Measurements from ENCODE around the gene TMEM200B.
"Not testable (repeated sequence)": the region's sequence is repeated elsewhere in the genome, so short reads cannot be mapped to it uniquely, and the experiment has no call there.

The TMEM200B gene

DNA sequence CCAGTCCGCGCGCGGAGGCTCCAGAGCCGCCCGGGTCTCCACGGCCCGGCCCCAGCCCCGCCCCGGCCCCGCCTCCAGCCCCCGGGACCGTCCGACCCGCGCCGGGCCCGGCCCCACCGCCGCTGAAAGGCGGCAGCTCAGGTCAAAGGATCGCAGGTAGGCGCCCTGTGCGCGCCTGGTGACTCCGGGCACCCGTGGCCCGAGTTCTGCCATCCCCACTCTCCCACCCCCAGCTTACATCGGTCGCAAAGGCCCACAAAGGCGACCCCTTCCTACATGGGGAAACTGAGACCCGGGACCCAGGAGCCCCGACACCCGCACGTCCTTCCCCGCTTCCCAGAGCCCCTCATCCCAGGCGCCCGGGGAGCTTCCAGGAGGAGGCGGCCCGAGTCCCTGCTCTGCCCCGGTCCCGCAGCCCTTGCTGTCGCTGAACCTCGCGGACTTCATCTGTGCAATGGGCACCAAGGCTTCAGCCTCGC, at the start of gene TMEM200B:
TMEM200B (minus strand) TSS at position 17 of the 479 bp plus-strand sequence. CDS start 2,075 bp downstream, outside the sequence.
- DNase-seq (ENCODE audit: low read depth): no peak

DNA sequence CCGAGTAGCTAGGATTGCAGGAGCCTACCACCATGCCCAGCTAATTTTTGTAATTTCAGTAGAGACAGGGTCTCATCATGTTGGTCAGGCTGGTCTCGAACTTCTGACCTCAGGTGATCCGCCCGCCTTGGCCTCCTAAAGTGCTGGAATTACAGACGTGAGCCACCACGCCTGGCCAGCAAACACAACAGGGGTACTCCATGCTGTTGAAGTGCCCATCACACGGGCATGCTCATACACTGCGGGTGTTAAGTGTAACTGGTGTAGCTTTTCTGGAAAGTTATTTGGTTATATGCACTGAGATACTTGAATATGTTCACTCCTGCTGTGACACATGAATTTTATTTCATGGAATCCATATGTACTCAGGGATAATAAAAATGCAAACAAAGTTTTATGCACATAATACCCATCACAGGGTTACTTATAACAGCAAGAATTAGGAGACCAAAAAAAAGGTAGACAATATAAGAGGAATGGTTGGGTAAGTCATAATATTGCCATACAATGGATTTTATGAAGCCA, 48.8 kb upstream of the TMEM200B start:
- DNase-seq (ENCODE audit: low read depth): no peak

DNA sequence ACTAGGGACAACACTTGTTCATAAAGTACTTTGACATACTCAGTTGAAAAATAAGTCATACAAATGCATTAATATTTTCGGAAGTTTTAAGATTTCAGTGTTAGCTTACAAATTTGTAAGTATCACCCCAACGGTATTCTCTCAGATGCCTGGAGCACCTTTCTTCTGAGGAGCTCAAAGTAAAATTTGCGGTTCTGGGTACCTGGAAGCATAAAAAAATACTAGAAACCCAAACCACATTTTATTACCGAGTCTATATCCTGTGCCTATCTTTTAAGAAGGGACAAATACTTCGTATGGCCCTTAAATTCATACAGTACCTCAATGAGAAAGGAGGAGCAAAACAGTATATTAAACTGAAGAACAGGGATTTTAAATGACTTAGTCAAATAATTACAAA, 47.8 kb upstream of the TMEM200B start:
- no peak for DNase-seq (ENCODE audit: low read depth)

DNA sequence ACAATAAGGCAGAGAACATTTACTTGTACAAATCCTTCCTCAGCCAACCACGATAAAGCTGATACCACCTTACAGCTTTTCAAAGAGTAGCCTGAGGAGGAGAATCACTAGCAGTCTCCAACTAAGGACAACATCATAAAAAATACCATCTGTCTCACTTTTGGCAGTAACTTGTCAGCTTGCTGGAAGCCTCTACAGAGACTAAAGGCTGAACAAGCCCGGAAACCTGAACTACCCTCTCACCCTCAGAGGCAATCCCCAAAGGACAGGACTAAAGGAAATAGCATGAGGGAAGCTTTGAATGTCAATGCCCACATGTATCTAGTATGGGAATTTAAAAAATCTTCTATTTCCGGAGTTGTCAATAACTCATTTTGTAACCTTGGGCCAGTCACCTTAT, 47.4 kb upstream of the TMEM200B start:
- DNase-seq (ENCODE audit: low read depth): no peak

DNA sequence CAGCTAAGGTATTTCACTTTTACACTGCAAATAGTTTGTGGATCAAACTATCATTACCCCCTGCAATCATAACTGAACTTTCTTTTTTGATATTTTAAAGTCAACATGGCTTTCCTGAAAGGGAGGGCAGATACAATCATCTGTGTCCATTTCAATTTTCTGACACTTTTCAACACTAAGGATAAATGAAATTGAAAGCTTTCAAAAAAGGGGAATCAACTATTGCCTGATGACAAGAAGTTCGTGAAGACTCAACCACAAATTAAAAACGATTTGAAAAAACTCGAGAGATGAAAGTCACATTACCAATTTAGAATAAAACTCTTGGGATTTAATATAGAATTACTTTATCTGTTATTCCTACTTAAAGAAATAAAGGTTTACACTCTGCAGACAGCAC, 46.3 kb upstream of the TMEM200B start:
- no peak for DNase-seq (ENCODE audit: low read depth)

DNA sequence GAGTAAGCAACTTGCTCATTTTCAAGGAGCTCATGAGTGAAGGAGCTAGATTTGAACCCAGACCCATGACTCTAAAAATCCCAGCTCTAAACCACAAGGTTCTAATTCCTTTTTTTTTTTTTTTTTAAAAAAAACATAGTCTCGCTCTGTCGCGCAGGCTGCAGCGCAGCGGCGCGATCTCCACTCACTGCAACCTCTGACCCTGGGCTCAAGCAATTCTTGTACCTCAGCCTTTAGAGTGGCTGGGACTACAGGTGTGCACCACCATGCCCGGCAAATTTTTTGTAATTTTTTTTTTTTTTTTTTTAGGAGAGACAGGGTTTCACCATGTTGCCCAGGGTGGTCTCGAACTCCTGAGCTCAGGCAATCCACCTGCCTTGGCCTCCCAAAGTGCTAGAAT, 44.2 kb upstream of the TMEM200B start:
- no peak for DNase-seq (ENCODE audit: low read depth)

DNA sequence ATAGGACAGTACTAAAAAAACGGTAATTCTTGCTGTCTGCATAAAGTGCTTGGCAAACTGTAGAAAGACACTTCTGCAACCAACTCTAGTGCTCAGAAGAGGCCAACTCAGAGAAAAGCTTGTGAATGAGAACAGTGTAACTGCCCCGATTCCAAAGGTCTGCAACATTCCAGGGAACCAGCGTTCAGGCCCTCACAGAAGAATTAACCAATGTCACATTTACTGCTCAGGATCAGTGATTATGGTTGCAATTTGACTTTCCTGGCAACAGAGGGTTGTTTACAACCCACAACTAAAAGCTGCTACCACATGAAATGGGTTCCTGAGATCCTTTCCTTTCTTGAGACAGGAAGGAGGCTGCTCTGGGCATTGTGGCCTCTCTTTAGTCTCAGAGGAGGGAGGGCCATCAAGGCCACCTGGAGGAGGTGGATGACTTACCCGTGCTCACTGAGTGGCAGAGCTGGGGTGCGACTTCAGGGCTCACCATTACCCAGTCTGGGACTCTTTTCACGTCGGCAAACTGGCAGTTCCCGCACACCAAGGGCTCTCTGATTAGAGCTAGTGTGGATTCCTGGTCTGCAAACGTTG, 42.7 kb upstream of the TMEM200B start:
- DNase-seq (ENCODE audit: low read depth): no peak

DNA sequence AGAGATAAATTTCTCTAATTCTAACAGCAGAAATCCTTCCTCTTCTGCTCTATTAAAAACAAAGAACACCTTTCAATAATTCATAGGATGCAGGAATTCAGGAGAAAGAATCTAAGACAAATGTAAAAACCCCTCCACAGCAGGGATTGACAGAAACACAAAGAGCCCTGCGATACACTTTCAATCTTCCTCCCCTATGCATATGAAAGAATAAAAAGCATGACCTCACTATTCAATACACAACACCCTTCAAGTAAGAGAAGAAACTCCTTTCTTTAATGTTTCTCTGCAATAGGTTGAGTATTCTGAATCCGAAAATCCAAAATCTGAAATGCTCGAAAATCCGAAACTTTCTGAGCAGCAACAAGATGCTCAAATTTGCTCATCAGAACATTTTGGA, 40.9 kb upstream of the TMEM200B start:
- no peak for DNase-seq (ENCODE audit: low read depth)

DNA sequence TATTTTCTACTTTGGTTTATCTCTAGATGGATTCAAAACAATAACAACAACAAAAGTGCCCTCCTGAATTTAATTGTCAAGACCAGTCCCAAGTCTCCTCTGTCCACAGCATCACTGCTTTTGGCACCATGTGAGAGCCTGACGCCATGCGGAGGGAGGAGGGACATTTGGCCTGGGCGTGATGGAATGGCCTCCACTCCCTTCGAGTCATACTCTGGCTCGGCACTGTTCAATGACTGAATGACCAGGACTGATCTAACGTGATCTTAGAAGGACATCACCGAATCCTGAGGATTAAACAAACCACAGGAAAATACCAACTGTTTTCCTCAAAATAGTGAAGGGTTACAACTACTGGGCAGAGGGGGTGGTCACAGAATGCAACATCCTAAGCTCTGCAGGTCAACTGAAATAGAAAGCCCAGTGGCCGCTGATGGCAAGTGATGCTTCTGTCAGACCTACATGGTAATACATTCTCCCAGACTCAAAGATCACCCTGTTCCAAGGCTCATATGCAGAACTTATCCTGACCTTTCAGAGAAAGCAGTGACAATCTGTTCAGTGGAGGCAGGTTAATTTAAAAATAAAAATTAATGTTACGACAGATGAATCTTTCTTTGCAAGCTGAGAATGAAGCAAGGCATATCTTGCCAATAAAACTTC, 38.9 kb upstream of the TMEM200B start:
- DNase-seq (ENCODE audit: low read depth): no peak

DNA sequence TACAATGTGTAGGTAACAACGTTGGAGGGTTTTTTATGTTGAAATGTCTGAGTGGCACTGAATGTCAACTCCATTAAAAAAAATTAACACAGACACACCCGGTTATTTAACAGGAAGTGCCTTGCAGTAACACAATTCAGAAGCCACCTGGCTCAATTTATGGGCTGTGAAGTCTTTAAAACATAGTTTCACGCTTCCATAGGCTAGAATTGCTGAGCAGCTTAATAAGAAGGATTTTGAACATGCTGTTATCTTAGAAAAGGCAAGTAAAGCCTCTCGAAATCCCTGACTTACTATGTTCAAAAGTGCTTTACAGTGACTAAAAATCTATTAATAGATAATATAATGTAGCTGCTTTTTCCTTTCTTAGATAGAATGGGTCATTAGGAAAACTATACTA, 38.3 kb upstream of the TMEM200B start:
- no peak for DNase-seq (ENCODE audit: low read depth)

DNA sequence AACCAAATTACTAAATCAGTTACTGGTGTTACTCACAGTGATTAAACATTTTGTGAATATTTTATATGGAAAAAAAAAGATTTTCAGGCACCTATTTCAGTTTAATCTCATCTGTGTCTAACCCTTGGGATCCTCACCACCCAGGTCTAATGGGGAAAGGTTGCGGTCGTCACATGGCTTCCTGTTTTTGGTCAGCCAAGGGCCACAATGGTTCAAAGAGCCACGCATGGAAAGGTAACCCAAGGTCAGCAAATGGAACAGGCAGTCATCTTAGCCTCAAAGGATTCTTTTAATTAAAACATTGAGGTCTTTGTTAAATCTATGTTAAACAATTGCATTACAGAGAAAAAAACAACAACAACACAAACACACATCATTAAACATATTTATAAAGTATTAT, 36.1 kb upstream of the TMEM200B start:
- DNase-seq (ENCODE audit: low read depth): no peak

DNA sequence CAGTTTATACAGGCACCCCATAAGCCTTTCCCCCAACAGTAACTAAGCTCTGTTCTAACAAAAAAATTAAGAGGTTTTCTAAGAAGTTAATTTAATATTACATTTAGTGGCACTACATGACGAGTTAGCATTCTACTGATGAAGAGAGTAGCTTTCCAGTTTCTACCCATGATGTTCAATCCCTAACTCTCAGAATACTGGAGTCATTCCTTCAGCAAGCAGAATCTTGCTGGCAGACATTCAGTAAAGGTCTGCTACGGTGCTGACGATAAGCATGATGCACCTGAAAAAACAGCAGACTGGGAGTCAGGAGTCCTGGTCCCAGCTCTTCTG, 33.5 kb upstream of the TMEM200B start:
- no peak for DNase-seq (ENCODE audit: low read depth)

DNA sequence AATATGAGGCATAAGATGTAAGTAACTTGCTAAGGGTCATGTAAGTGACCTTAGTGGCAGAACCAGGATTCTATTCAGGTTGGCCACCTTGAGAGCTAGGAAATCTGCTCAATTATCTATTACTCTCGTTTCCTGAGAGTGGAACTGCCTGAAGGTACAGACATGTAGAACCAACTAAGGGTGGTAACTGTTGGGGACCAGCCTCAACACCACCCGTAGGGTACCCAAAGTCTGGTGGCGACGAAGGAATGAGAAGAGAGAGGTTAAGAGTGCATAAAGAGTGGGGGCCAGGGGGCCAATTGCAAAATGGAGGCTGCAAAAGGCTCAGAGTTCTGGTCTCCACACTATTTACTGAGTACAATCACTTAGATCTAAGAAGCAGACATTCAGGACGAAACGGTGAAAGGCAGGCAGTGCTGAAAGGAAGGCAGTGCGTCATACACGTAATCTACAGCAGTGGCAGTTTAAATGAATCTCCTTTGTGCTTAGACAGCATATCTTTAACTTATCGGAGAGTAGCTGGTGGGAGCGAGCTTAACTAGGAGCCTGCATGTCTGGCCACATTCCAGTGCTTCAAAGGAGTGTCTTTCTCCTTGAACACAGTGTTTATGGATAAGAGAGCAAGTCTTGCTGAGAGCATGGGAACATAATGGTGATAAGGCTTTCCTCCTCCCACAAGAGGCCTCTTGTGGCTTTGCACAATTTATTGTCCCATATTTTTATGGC, 33.0 kb upstream of the TMEM200B start:
- no peak for DNase-seq (ENCODE audit: low read depth)

DNA sequence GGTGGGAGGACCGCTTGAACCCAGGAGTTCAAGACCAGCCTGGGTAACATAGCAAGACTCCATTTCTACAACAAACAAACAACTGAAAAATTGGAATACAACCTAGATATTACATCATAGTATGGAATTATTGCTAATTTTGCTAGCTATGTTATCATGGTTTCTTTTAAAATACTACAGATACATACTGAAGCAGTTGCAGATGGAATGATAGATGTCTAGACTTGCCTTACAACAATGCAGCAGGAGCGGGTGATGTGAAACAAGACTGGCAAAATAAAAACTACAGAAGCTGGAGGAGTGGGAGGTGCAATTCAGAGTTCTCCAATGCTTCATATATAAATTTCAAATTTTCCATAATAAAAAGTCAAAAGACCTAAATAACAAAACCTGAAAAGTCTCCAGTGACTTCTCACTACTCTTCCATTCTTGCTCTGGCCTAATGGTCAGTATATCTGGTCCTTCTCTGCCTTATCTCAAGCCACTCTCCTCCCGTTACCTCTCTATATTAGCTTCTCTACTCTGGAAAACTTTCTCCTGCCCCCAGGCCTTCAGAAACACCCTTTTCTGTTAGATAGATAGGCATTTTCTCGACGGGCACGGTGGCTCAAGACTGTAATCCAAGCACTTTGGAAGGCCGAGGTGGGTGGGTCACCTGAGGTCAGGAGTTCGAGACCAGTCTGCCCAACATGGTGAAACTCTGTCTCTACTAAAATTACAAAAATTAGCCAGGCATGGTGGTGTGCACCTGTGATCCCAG, 28.5 kb upstream of the TMEM200B start:
- DNase-seq (ENCODE audit: low read depth): no peak

DNA sequence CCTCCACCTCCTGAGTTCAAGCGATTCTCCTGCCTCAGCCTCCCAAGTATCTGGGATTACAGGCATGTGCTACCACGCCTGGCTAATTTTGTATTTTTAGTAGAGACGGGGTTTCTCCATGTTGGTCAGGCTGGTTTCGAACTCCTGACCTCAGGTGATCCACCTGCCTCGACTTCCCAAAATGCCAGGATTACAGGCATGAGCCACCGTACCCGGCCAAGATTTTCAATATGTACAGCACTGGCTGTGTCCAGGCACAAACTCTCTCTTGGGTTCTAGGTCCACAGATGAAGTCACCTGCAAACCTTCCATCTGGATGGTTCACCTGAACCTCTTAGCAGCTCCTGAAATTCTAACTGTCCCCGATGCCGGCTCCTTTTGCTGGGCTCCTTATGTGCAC, 26.6 kb upstream of the TMEM200B start:
- DNase-seq (ENCODE audit: low read depth): not testable (repeated sequence)

DNA sequence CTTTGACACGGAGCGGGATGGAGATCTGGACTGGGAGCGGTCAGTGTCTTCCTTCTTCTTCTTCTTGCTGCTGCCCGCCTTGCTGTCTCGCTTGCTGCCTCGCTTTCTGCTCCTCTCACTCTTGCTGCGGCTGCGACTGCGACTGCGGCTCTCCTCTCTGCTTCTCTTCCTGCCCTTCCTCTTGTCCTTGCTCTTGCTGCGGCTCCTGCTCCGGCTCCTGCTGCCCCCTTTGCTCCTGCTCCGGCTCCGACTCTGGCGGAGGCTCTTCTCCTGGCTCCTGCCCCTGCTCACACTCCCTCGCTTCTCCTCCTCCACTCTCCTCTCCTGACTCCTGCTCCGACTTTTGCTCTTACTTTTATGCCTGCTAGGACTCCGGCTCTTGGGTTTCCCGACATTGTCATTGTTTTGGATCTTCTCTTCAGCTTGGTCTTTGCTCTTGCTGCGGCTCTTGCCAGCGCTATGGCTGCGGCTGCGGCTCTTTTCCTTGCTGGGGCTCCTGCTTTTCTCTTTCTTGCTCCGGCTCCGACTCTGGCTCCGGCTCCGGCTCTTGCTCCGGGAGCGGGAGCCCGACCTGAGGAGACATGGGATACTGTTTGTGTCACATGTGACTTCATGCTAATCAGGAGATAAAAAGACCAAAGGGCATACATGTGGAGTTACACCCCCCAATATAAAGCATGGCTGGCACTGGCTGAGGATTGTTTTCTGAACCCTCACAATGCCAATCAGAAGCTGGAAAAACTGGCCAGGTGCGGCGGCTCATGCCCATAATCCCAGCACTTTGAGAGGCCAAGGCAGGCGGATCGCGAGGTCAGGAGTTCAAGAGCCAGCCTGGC, 25.2 kb upstream of the TMEM200B start:
- no peak for DNase-seq (ENCODE audit: low read depth)

DNA sequence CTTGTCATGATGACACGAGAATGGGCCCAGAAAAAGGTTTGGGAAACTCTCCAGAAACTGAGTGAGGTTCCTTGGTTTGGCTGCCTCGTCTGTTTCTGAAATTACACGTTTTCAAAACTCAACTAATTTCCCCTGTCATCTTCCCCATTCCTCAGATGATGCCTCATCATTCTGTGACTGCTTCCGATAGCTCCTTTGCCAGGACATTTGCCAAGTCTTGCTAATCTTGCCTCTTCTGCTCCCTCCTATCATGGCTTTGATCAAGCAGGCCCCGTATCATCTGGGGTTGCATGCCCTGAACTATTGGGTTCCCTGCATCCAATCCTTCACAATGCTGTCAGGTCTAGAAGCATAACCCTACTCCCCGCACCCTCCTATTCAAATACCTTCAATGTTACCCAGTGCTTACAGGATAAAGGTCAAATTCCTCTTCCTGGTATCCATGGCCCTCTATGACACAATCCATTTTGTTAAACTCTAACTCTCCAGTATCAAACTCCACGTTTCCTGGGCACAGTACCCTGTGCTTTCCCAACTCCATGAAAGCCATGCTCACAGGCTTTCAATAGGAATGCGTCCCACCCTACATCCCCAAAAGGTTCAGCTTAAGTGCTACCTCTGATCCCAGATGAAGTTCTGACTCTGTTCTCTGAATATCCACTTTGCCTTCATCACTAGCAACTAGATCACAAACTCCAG, 22.2 kb upstream of the TMEM200B start:
- DNase-seq (ENCODE audit: low read depth): no peak

DNA sequence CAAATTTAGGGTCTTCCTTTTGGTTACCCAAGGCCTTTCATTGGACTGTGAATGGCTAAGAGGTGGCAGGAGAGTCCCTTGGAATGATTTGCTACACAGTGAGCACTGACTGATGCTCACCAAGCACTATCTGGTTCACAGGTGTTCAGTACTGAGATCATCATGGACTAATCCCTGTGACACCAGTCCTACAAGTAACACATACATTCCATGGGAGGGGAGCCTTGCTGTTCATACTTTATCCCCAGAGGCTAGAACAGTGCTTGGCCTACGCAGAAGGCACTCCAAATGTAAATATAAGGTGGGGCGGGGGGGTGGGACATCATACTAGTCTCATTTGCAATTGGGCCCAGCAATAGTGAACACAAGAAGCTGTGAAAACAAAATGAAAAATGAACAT, 20.5 kb upstream of the TMEM200B start:
- no peak for DNase-seq (ENCODE audit: low read depth)

DNA sequence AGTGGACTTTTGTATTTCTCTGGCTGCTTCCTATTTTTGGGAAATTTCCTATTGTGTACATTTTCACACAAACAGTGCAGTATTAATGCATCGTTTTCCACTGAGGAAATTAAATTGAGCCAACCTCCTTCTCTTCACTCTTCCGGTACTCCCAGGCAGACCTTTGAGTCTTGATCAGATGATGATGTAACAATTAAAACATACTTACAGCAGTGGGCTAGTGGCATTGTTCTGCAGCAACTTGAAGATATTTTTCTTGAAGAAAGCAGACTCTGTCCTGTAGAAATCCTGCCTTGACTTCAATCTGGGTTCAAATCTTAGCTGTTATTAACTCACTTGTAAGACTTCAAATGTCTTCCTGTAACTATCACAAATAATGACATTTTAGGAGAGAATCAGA, 19.0 kb upstream of the TMEM200B start:
- no peak for DNase-seq (ENCODE audit: low read depth)

DNA sequence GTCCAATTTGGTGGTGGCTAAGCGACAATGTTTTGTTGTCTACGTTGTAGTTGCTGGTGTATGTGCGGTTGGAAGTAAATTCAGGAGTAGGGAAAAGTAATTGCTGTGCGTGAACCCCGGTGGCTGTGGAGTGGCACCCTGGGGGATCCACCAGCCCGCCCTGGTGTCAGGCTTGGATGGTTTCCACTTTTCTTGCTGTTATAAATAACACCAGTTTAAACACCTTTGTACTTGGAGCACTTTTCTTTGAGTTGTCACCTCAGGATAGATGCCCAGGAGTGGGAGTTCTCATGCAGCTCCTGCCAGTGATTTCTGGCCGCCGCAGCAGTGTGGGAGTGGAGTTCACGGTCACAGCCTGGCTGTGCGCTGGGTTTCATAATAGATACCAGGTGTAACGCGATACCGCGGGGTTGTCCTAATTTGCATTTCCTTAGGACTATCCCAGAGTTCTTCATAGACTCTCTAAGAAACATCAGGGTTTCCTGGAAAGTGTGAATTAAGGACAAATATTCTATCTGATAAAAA, 12.8 kb upstream of the TMEM200B start:
- no peak for DNase-seq (ENCODE audit: low read depth)

DNA sequence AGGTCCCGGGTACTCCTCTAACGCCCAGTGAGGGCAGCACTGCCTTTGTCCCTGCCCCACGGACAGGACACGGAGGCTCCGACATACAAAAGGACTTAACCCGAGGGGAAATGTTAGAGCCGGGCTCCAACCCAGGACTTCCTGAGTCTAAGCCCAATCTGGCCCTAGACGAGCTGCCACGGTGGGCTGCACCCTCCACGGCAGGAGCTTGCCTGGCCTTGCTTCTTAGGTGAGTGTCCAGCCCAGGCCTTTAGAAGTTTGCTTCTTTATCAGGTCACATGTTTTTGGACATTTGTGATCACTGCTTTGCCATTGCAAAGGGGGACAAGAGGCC, 11.0 kb upstream of the TMEM200B start:
- no peak for DNase-seq (ENCODE audit: low read depth)
